WTC11 (cell line): ENCODE results near the gene MLYCD. TPM values are rescaled to one million over a fixed set of nuclear protein-coding genes. Genes with fewer than 3 reads are reported as not detected.

ENCODE experiments used
- ATAC-seq: fragments of 200-7000 bp; cut with Tn5 transposase; 2 replicates; pipeline ENCODE4 v1.10.0; 2021; ENCODE audit warnings: mild to moderate bottlenecking, moderate library complexity
- CTCF ChIA-PET: fragments of 300-600 bp; sonication (Branson Sonifier 250); formaldehyde crosslinking; loops from one replicate; lab custom pipeline; 2021; ENCODE audit warnings: antibody characterized with exemption; lab: Charles Lee
- POLR2A ChIA-PET: fragments of 350-600 bp; sonication (Branson Sonifier 250); formaldehyde crosslinking; loops from one replicate; lab custom pipeline; 2021; ENCODE audit warnings: antibody characterized with exemption; lab: Charles Lee
- DNase-seq: peaks from one replicate; pipeline ENCODE4 v3.0.0; 2021; ENCODE audit warnings: low spot score
- H3K27ac Mint-ChIP-seq: 2 replicates; pipeline ENCODE4 v1.8.0; 2021; ENCODE audit warnings: mixed read lengths
- H3K27me3 Mint-ChIP-seq: 2 replicates; pipeline ENCODE4 v1.8.0; 2021; ENCODE audit warnings: low read depth, mild to moderate bottlenecking, moderate library complexity, mixed read lengths
- H3K36me3 Mint-ChIP-seq: 2 replicates; pipeline ENCODE4 v1.8.0; 2021; ENCODE audit warnings: mixed read lengths
- H3K4me1 Mint-ChIP-seq: 2 replicates; pipeline ENCODE4 v1.8.0; 2022; ENCODE audit warnings: mixed read lengths
- H3K4me3 Mint-ChIP-seq: 2 replicates; pipeline ENCODE4 v1.8.0; 2021; ENCODE audit warnings: mild to moderate bottlenecking, moderate library complexity, mixed read lengths
- H3K9me3 Mint-ChIP-seq: 2 replicates; pipeline ENCODE4 v1.8.0; 2021; ENCODE audit warnings: mixed read lengths
- CREB1 ChIP-seq: sonication (generic); formaldehyde crosslinking; IDR thresholded peaks from 2 replicates; pipeline ENCODE4 v1.8.0; 2023; ENCODE audit warnings: mild to moderate bottlenecking, missing genetic modification reagents
- CREM ChIP-seq: sonication (generic); formaldehyde crosslinking; IDR thresholded peaks from 2 replicates; pipeline ENCODE4 v1.8.1; 2022; ENCODE audit warnings: mild to moderate bottlenecking, missing genetic modification reagents, moderate library complexity
- ELF4 ChIP-seq: sonication (generic); formaldehyde crosslinking; IDR thresholded peaks from 2 replicates; pipeline ENCODE4 v1.8.1; 2022; ENCODE audit warnings: low read depth, mild to moderate bottlenecking, moderate library complexity, missing genetic modification reagents
- FOXK1 ChIP-seq: sonication (generic); formaldehyde crosslinking; IDR thresholded peaks from 2 replicates; pipeline ENCODE4 v1.8.0; 2022; ENCODE audit warnings: mild to moderate bottlenecking, moderate library complexity, missing genetic modification reagents
- FOXP1 ChIP-seq: sonication (generic); formaldehyde crosslinking; IDR thresholded peaks from 2 replicates; pipeline ENCODE4 v1.8.0; 2022; ENCODE audit warnings: missing genetic modification reagents, mild to moderate bottlenecking, moderate library complexity, borderline replicate concordance
- JUN ChIP-seq: sonication (generic); formaldehyde crosslinking; IDR thresholded peaks from 2 replicates; pipeline ENCODE4 v1.8.0; 2023; ENCODE audit warnings: mild to moderate bottlenecking, missing genetic modification reagents
- MXD4 ChIP-seq: fragments of 250-450 bp; sonication (Bioruptor Pico); IDR thresholded peaks from 2 replicates; pipeline ENCODE4 v1.8.0; 2021; ENCODE audit warnings: mild to moderate bottlenecking, moderate library complexity, borderline replicate concordance
- MYBL2 ChIP-seq: sonication (generic); formaldehyde crosslinking; IDR thresholded peaks from 2 replicates; pipeline ENCODE4 v1.8.1; 2023; ENCODE audit warnings: mild to moderate bottlenecking, moderate library complexity, missing genetic modification reagents
- NFATC4 ChIP-seq: fragments of 250-450 bp; sonication (Bioruptor Pico); IDR thresholded peaks from 2 replicates; pipeline ENCODE4 v1.9.0; 2021; ENCODE audit warnings: mild to moderate bottlenecking
- NFE2L1 ChIP-seq: sonication (generic); formaldehyde crosslinking; IDR thresholded peaks from 2 replicates; pipeline ENCODE4 v1.8.1; 2023; ENCODE audit warnings: missing genetic modification reagents
- NR2C2 ChIP-seq: sonication (generic); formaldehyde crosslinking; IDR thresholded peaks from 2 replicates; pipeline ENCODE4 v1.8.0; 2022; ENCODE audit warnings: mild to moderate bottlenecking, missing genetic modification reagents
- OVOL2 ChIP-seq: fragments of 250-450 bp; sonication (Bioruptor Pico); IDR thresholded peaks from 2 replicates; pipeline ENCODE4 v1.9.0; 2021; ENCODE audit warnings: mild to moderate bottlenecking, borderline replicate concordance
- STAT6 ChIP-seq: sonication (generic); formaldehyde crosslinking; conservative IDR thresholded peaks from 2 replicates; pipeline ENCODE4 v1.8.1; 2023; ENCODE audit warnings: mild to moderate bottlenecking, low read depth, missing genetic modification reagents, moderate library complexity
- TEAD1 ChIP-seq: sonication (generic); formaldehyde crosslinking; IDR thresholded peaks from 2 replicates; pipeline ENCODE4 v1.8.0; 2022; ENCODE audit warnings: mild to moderate bottlenecking, missing genetic modification reagents
- TP53 ChIP-seq: sonication (generic); formaldehyde crosslinking; IDR thresholded peaks from 2 replicates; pipeline ENCODE4 v1.8.1; 2023; ENCODE audit warnings: mild to moderate bottlenecking, missing genetic modification reagents
- ZNF138 ChIP-seq: sonication (generic); formaldehyde crosslinking; conservative IDR thresholded peaks from 2 replicates; pipeline ENCODE4 v1.8.1; 2022; ENCODE audit warnings: mild to moderate bottlenecking, moderate library complexity, missing genetic modification reagents
- ZNF232 ChIP-seq: sonication (generic); formaldehyde crosslinking; IDR thresholded peaks from 2 replicates; pipeline ENCODE4 v1.8.0; 2022; ENCODE audit warnings: mild to moderate bottlenecking, missing genetic modification reagents
- ZNF423 ChIP-seq: fragments of 250-450 bp; sonication (Bioruptor Pico); IDR thresholded peaks from 2 replicates; pipeline ENCODE4 v2.1.2; 2022; ENCODE audit warnings: mild to moderate bottlenecking, moderate library complexity
- total RNA-seq: library from RNA; stranded (reverse); gene quantifications from 3 replicates; pipeline ENCODE4 v1.2.3, GENCODE V29; 2021
- TF ChIP-seq, protein P1 (sequence below): sonication (generic); formaldehyde crosslinking; IDR thresholded peaks from 2 replicates; pipeline ENCODE4 v1.8.1; 2022; ENCODE audit warnings: mild to moderate bottlenecking, moderate library complexity, missing genetic modification reagents
- TF ChIP-seq, protein P2 (sequence below): sonication (generic); formaldehyde crosslinking; IDR thresholded peaks from 2 replicates; pipeline ENCODE4 v1.8.0; 2022; ENCODE audit warnings: mild to moderate bottlenecking, missing genetic modification reagents
- TF ChIP-seq, protein P3 (sequence below): sonication (generic); formaldehyde crosslinking; IDR thresholded peaks from 2 replicates; pipeline ENCODE4 v1.8.0; 2022; ENCODE audit warnings: mild to moderate bottlenecking, missing genetic modification reagents

Gene MLYCD
- total RNA-seq, 1 experiment from 2014 or later, result 6.3 TPM

- no peak for ATAC-seq
- Mint-ChIP-seq H3K4me3 (no peak overlapping the region), H3K27me3 (peaks cover 2% of the 10 kb centered on the region; the same call in 1 of the 2 replicates), H3K9me3 (no peaks in the 10 kb centered on the region), H3K27ac (peak overlapping the region; percentile 12; the same call in 1 of the 2 replicates), H3K4me1 (peaks cover 22% of the 10 kb centered on the region), H3K36me3 (peaks cover 3% of the 10 kb centered on the region; the same call in 1 of the 2 replicates)
- ChIA-PET POLR2A (interaction anchor here (0.9 kb wide), 1 partner anchor 19 kb away, joined by 3 read pairs; no protein-coding TSS in a partner anchor), CTCF (interaction anchor here (1.1 kb wide), 1 partner anchor 27 kb away, joined by 5 read pairs; no protein-coding TSS in a partner anchor)
- DNase-seq, result no peak
- TF ChIP-seq CREB1, result no peak
- no peak for TF ChIP-seq ZNF232 (CRISPR knock-in tag)
- no peak for TF ChIP-seq STAT6 (CRISPR knock-in tag)
- TF ChIP-seq NR2C2 (CRISPR knock-in tag), result no peak
Observed at GRCh38 chr16:83929811-83930555, 31.1 kb downstream of the MLYCD start.

GRCh38 chr16:83930730-83931500 is 32.0 kb downstream of the MLYCD start:
- Mint-ChIP-seq H3K27ac (no peak overlapping the region), H3K9me3 (no peaks in the 10 kb centered on the region), H3K4me1 (peaks cover 14% of the 10 kb centered on the region), H3K4me3 (no peak overlapping the region), H3K36me3 (no peaks in the 10 kb centered on the region), H3K27me3 (no peaks in the 10 kb centered on the region)
- DNase-seq (no peak), ATAC-seq (no peak)
- CTCF ChIA-PET, result interaction anchor here (1.4 to 1.9 kb wide), 2 partner anchors 17 to 83 kb away, joined by 3 to 6 read pairs; no protein-coding TSS in a partner anchor
- POLR2A ChIA-PET, result no interaction called here
- TF ChIP-seq ZNF423 (CRISPR knock-in tag) (no peak), FOXP1 (CRISPR knock-in tag) (no peak)
- TF ChIP-seq, protein P1, sequence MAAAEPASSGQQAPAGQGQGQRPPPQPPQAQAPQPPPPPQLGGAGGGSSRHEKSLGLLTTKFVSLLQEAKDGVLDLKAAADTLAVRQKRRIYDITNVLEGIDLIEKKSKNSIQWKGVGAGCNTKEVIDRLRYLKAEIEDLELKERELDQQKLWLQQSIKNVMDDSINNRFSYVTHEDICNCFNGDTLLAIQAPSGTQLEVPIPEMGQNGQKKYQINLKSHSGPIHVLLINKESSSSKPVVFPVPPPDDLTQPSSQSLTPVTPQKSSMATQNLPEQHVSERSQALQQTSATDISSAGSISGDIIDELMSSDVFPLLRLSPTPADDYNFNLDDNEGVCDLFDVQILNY, result no peak
- TF ChIP-seq, all 79 proteins: peak for 0

- Mint-ChIP-seq H3K9me3 (no peaks in the 10 kb centered on the region), H3K4me3 (no peak overlapping the region), H3K4me1 (peaks cover 8% of the 10 kb centered on the region), H3K36me3 (no peaks in the 10 kb centered on the region)
- ATAC-seq, result no peak
- no peak for DNase-seq
- POLR2A ChIA-PET, result no interaction called here
- CTCF ChIA-PET, result interaction anchor here (1.3 to 1.9 kb wide), 3 partner anchors 17 to 83 kb away, joined by 3 to 6 read pairs (median 5); partner anchors contain the start of gene OSGIN1
- TF ChIP-seq, protein P2, sequence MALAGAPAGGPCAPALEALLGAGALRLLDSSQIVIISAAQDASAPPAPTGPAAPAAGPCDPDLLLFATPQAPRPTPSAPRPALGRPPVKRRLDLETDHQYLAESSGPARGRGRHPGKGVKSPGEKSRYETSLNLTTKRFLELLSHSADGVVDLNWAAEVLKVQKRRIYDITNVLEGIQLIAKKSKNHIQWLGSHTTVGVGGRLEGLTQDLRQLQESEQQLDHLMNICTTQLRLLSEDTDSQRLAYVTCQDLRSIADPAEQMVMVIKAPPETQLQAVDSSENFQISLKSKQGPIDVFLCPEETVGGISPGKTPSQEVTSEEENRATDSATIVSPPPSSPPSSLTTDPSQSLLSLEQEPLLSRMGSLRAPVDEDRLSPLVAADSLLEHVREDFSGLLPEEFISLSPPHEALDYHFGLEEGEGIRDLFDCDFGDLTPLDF (CRISPR knock-in tag), result no peak
- no peak for TF ChIP-seq NR2C2 (CRISPR knock-in tag)
- no peak for TF ChIP-seq FOXP1 (CRISPR knock-in tag)
- TF ChIP-seq TP53 (CRISPR knock-in tag), result no peak
- no peak for TF ChIP-seq OVOL2
- no peak for TF ChIP-seq MXD4 (CRISPR knock-in tag)
- TF ChIP-seq ELF4, result no peak
- TF ChIP-seq CREB1, result no peak
- TF ChIP-seq TEAD1 (CRISPR knock-in tag), result no peak
- TF ChIP-seq NFATC4 (CRISPR knock-in tag), result no peak
- no peak for TF ChIP-seq NFE2L1 (CRISPR knock-in tag)
- TF ChIP-seq, protein P3, sequence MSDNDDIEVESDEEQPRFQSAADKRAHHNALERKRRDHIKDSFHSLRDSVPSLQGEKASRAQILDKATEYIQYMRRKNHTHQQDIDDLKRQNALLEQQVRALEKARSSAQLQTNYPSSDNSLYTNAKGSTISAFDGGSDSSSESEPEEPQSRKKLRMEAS (CRISPR knock-in tag), result no peak
- TF ChIP-seq ZNF138 (CRISPR knock-in tag), result no peak
- TF ChIP-seq MYBL2, result no peak
- TF ChIP-seq JUN (CRISPR knock-in tag), result no peak
- no peak for TF ChIP-seq FOXK1 (CRISPR knock-in tag)
- TF ChIP-seq CREM (CRISPR knock-in tag), result no peak
- TF ChIP-seq, all 79 proteins: peak for 0
- H3K27ac Mint-ChIP-seq, result no peak overlapping the region
- no peaks in the 10 kb centered on the region; the same call in 1 of the 2 replicates for H3K27me3 Mint-ChIP-seq
Observed at GRCh38 chr16:83931556-83931955, 32.6 kb downstream of the MLYCD start.
